Esophagus squamous epithelium (tissue), 5 donors: Measurements from ENCODE around the gene FAM53B. TPM values are rescaled to one million over a fixed set of nuclear protein-coding genes. Genes with fewer than 3 reads are reported as not detected.

Experiments used
- DNase-seq: peaks from one replicate; lab custom pipeline; 2025; lab: John Stamatoyannopoulos, UW
- H3K27ac ChIP-seq, 4 donors: fragments of 200-600 bp; sonication (generic); one replicate each; pipeline ENCODE4 v1.5.1; 2016 to 2019; ENCODE audit warnings: mild to moderate bottlenecking in 1 of 4
- H3K27me3 ChIP-seq, 4 donors: fragments of 200-600 bp; sonication (generic); 1 replicate in 3 of 4; 2 replicates in 1 of 4; pipeline versions ENCODE4 v1.5.1 to v1.6.0; 2017 to 2021; ENCODE audit warnings: antibody characterized with exemption in 1 of 4
- H3K36me3 ChIP-seq, 3 donors: fragments of 200-600 bp; sonication (generic); one replicate each; pipeline ENCODE4 v1.5.1; 2016 to 2019
- H3K4me1 ChIP-seq, 3 donors: fragments of 200-600 bp; sonication (generic); one replicate each; pipeline ENCODE4 v1.5.1; 2017 to 2019
- H3K4me3 ChIP-seq, 4 donors: fragments of 200-600 bp; sonication (generic); 1 replicate in 3 of 4; 2 replicates in 1 of 4; pipeline ENCODE4 v1.5.1; 2016 to 2019; ENCODE audit warnings: mild to moderate bottlenecking in 2 of 4, moderate library complexity in 1 of 4
- H3K9me3 ChIP-seq, 3 donors: fragments of 200-600 bp; sonication (generic); one replicate each; pipeline ENCODE4 v1.5.1; 2016 to 2019
- POLR2A ChIP-seq, 4 donors: fragments of 450-650 bp; IDR thresholded peaks; one replicate each; pipeline ENCODE4 v1.6.1; 2017; ENCODE audit warnings: antibody characterized with exemption in 4 of 4, mild to moderate bottlenecking in 4 of 4, moderate library complexity in 3 of 4
- WGBS, 2 donors: methylation state at CpG; one replicate each; pipeline ENCODE4 v1.1.5; 2018; 5-methylcytosine and 5-hydroxymethylcytosine counted together
- intact Hi-C: fragments of 100-400 bp; cut with DNase I; formaldehyde crosslinking; loops from one replicate; pipeline ENCODE4 v1.15.0; 2022
- total RNA-seq, 4 donors: library from RNA; depleted of rRNA; stranded (reverse); fragments of >200 nt; gene quantifications; one replicate each; pipeline ENCODE4 v1.1.0, GENCODE V29; 2016
- TF ChIP-seq, protein P1 (sequence below), 6 experiments: fragments of 450-650 bp in 4 of 6; fragments of 200-600 bp in 2 of 6; sonication (generic) in 2 of 6; IDR thresholded peaks; one replicate each; pipeline ENCODE4 v1.5.1; 2016 to 2019; ENCODE audit warnings: antibody characterized with exemption in 6 of 6, mild to moderate bottlenecking in 4 of 6, moderate library complexity in 4 of 6
- donor health status: DM: yes; HTN: yes; CAD: no.

FAM53B gene
- total RNA-seq, 4 donors from 2014 or later, result 27.4 to 54.2 (median 31.5) TPM

- H3K4me1 ChIP-seq, result peaks cover 45 to 99% (median 77%) of the 10 kb centered on the region in 3 donors
- no peak for DNase-seq
These were observed 33.8 kb downstream of the FAM53B start for GRCh38 chr10:124710266-124710881.

DNA sequence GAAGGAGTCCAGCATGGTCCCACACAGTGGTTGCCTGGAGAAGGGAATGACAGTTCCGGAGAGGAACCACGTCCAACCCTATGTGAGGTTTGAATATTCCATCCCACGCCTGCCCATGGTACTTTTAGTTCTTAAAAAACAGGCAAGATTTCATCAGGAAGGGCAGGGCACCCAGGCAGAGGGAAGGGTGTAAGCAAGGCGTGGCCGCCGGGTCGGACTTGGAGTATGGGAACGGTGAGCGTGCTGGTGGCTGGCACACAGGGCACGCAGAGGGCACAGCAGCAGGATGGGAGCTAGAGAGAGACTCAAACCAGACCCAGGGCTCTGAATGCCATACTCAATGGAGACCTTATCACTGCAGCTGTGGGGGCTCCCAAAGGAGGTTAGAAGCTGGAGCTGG lies 34.3 kb downstream of the FAM53B start:
- Histone ChIP-seq H3K9me3 (no peaks in the 10 kb centered on the region), H3K36me3 (peaks cover 0 to 21% (median 5%) of the 10 kb centered on the region in 3 donors), H3K4me1 (peaks cover 45 to 99% (median 75%) of the 10 kb centered on the region in 3 donors), H3K27ac (peak overlapping the region; percentile 64 to 83 (median 80)), H3K4me3 (no peak overlapping the region), H3K27me3 (no peaks in the 10 kb centered on the region)
- intact Hi-C loops, result no loop called here
- 34 to 42% methylated on average over 10 of the region's 10 CpGs for WGBS, 2 donors
- TF ChIP-seq, protein P1, sequence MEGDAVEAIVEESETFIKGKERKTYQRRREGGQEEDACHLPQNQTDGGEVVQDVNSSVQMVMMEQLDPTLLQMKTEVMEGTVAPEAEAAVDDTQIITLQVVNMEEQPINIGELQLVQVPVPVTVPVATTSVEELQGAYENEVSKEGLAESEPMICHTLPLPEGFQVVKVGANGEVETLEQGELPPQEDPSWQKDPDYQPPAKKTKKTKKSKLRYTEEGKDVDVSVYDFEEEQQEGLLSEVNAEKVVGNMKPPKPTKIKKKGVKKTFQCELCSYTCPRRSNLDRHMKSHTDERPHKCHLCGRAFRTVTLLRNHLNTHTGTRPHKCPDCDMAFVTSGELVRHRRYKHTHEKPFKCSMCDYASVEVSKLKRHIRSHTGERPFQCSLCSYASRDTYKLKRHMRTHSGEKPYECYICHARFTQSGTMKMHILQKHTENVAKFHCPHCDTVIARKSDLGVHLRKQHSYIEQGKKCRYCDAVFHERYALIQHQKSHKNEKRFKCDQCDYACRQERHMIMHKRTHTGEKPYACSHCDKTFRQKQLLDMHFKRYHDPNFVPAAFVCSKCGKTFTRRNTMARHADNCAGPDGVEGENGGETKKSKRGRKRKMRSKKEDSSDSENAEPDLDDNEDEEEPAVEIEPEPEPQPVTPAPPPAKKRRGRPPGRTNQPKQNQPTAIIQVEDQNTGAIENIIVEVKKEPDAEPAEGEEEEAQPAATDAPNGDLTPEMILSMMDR (IDR thresholded peaks at IDR 0.05), result no peak
- no peak for TF ChIP-seq POLR2A (IDR thresholded peaks at IDR 0.05)
- DNase-seq, result no peak

More at GRCh38 chr10:124710266-124710881, 33.8 kb downstream of the FAM53B start:
- no peaks in the 10 kb centered on the region for H3K27me3 ChIP-seq
- intact Hi-C loops, result no loop called here
- peak overlapping the region; percentile 64 to 83 (median 80) for H3K27ac ChIP-seq
- no peaks in the 10 kb centered on the region for H3K9me3 ChIP-seq
- 72 to 78% methylated on average over 7 to 12 of the region's 14 CpGs for WGBS, 2 donors
- TF ChIP-seq, protein P1 (IDR thresholded peaks at IDR 0.05), result no peak
- no peak for TF ChIP-seq POLR2A (IDR thresholded peaks at IDR 0.05)
- peaks cover 0 to 15% (median 5%) of the 10 kb centered on the region in 3 donors for H3K36me3 ChIP-seq
- no peak overlapping the region for H3K4me3 ChIP-seq

DNA sequence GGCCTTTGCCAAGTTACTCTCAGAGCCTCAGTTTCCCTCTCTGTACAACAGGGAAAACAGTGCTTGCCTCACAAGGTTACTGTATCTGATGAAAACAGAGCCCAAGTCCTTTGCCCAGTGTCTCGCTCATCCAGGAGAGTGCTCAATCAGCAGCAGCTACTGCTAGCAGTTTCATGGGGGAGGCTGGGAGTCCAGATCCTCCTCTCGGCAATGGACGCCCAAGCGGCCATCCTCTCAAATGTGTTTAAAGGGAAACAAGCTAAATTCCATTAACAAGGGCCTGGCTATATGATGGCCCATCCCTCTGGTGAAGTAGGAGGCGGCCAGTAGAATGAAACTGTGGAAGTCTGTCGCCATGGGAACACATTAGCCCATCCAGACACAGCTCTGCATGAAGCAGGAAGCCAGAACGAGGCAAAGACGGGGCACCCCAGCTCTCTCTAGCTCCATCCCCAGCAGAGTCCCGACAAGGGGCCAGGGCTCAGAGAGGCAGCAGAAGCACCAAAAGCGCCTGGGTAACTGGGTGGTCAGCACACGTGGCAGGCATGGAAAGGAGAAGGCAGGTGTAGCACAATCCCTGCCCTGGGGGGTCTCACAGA lies 35.2 kb downstream of the FAM53B start:
- Histone ChIP-seq H3K4me3 (no peak overlapping the region), H3K27ac (peak overlapping the region; percentile 64 to 83 (median 79)), H3K9me3 (no peaks in the 10 kb centered on the region), H3K27me3 (no peaks in the 10 kb centered on the region), H3K36me3 (peaks cover 0 to 29% (median 5%) of the 10 kb centered on the region in 3 donors), H3K4me1 (peaks cover 50 to 99% (median 76%) of the 10 kb centered on the region in 3 donors)
- TF ChIP-seq, protein P1 (IDR thresholded peaks at IDR 0.05), result no peak
- no peak for TF ChIP-seq POLR2A (IDR thresholded peaks at IDR 0.05)
- DNase-seq, result no peak
- 69 to 70% methylated on average over 4 to 6 of the region's 11 CpGs for WGBS, 2 donors
- intact Hi-C loops, result no loop called here

DNA sequence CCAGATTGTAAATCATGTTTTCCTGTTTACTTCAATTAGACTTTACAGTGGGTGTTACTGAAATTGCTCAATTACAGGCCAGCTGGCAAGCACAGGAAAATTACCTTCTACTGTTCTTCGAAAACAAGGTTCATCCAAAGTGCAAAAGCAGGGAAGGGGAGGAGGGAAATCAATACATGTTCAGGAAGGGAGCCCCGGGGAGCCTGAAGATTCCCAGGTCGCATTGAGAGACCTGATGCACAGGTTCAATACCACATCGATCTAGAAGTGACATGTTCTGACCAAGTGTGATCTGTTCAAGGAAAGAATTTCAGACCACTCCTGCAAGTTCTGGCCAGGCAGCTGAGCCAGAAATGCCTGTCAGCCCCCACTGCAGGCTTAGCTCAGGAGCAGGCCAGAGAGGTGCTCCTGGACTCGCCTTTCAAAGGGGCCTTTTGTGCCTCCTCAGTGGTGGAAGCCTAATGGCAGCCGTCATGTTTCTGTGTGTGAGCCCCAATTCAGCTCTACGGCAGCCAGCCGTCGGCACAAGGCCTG lies 35.9 kb downstream of the FAM53B start:
- TF ChIP-seq, protein P1 (IDR thresholded peaks at IDR 0.05), result no peak
- no peak for TF ChIP-seq POLR2A (IDR thresholded peaks at IDR 0.05)
- Histone ChIP-seq H3K27ac (peak overlapping the region; percentile 64 to 83 (median 79)), H3K4me1 (peaks cover 57 to 99% (median 78%) of the 10 kb centered on the region in 3 donors), H3K36me3 (peaks cover 0 to 36% (median 5%) of the 10 kb centered on the region in 3 donors), H3K27me3 (no peaks in the 10 kb centered on the region), H3K4me3 (no peak overlapping the region), H3K9me3 (no peaks in the 10 kb centered on the region)
- WGBS, 2 donors, result 37 to 45% methylated on average over 7 to 8 of the region's 9 CpGs
- intact Hi-C loops, result no loop called here
- no peak for DNase-seq

DNA sequence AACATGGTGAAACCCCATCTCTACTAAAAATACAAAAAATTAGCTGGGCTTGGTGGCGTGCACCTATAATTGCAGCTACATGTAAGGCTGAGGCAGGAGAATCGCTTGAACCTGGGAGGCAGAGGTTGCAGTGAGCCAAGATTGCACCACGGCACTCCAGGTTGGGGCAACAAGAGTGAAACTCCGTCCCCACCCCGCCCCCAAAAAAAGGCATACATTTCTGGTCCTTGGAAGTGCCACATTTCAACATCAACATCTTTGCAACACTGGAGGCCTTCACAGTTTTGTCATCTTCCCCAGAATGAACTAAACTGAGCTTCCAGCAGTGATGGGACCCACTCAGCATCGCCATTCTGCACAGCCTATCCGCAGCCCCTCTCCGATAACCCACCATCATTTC lies 36.6 kb downstream of the FAM53B start:
- Histone ChIP-seq H3K4me3 (no peak overlapping the region), H3K4me1 (peaks cover 61 to 99% (median 86%) of the 10 kb centered on the region in 3 donors), H3K9me3 (no peaks in the 10 kb centered on the region), H3K27ac (peak overlapping the region in 3 of 4 donors; percentile 82 to 91 (median 83)), H3K27me3 (no peaks in the 10 kb centered on the region), H3K36me3 (peaks cover 0 to 44% (median 5%) of the 10 kb centered on the region in 3 donors)
- TF ChIP-seq, protein P1 (IDR thresholded peaks at IDR 0.05), result no peak
- TF ChIP-seq POLR2A (IDR thresholded peaks at IDR 0.05), result no peak
- no peak for DNase-seq
- intact Hi-C loops, result no loop called here
- WGBS, 2 donors, result 72 to 92% methylated on average over 8 of the region's 8 CpGs
